ENCODE measurements around the gene NINJ2.
"Not testable (repeated sequence)": the region's sequence is repeated elsewhere in the genome, so short reads cannot be mapped to it uniquely, and the experiment has no call there.

Gene NINJ2

DNA sequence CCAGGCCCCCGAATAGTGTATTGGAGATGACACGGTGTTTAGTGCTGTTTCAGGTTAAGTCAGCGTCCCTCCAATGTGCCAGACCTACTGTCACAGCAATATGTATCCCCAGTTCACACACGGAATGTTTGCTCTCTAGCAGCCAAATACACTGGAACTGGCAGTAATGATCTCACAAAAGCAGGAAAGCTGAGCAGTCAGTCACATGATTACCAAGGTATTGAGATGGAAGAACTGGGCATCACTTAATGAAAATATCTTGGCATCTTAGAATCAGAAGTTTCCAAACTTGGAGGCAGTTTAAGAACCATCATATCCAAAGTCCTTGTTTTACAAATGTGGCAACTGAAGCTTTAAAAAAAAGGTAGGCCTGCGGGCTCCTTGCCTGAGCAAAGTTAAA lies 23.3 kb downstream of the NINJ2 start:
- no peak for DNase-seq

GRCh38 chr12:639566-639965 lies 23.7 kb downstream of the NINJ2 start:
- DNase-seq, result no peak

- DNase-seq, result no peak
Observed at GRCh38 chr12:638953-639557, 24.2 kb downstream of the NINJ2 start.

DNA sequence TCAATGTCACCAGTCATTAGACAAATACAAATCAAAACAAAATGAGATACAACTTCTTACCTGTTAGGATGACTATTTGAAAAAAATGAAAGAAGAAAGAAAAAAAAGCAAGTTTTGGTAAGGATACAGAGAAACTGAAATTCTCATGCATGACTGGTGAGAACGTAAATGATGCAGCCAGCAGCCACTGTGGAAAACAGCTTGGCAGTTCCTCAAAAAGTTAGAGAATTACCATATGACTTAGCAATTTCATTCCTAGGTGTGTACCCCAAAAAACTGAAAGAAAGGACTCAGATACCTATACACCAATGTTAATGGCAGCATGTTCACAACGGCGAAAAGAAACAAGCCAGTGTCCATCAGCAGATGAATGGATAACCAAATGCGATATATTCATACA lies 26.6 kb downstream of the NINJ2 start:
- no peak for DNase-seq

- DNase-seq, result no peak
Observed at GRCh38 chr12:633731-634130, 29.5 kb downstream of the NINJ2 start.

DNA sequence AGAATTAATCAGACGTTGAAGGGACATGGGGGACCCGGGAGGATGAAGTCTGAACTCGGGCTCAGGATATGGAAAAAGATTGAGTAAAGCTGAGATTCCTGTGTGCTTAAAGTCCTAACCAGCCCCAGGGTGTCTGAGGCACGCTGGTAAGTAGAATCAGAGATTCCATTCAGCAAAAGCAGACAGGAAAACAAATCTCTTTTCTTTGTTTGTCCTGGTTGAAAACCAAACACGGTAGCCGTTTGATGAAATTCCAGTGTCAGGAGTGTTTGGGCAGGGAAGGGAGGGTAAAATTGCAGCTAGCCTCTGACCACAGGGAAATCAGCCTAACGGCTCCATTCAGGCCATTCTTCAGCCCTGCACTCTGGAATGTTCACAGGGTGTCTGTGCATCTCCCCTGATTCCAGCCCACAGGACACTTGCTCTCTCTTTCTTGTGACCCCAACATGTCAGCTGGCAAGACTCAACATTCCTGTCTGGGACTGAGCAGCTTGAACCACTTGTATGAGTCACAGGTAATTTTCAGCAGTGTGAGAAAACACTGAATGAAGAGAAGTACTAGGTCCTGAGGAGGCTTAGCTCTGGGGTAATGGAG lies 31.0 kb downstream of the NINJ2 start:
- no peak for DNase-seq

DNA sequence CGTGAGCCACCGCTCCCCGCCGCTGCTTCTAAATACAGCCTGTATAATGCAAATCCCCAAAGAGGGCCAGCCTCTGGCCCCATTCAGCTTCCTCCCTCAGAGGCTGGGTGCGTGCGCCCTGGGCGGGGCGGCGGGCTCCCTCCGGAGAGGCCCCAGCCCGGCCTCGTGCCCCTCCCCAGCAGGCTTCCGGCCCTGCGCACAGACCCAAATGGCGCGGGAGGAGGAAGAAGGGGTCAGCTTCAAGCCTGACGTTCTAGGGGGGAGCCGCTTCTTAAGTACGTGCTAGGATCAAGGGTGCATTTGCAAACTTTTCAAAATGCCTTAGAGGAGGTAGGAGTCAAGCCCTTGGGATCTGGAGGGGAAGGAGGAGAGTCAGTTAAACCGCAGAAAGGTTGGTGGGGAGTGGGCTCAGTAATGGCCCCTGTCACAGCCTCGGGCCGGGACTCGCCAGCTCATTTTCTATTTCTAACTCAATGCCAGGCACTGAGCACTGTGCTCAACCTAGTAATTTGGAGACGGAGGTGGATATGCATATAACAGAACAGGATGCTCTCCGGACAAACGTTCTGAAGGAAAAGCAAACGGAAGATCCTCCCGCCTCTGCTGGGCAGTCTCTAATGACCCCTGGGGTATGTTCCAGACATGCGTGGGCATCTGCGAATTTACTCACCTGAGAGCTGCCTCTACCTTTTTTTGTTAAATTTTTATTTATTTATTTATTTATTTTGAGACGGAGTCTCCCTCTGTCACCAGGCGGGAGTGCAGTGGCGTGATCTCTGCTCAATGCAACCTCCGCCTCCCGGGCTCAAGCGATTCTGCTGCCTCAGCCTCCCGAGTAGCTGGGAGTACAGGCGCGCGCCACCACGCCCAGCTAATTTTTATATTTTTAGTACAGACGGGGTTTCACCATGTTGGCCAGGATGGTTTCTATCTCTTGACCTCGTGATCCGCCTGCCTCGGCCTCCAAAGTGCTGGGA lies 32.3 kb downstream of the NINJ2 start:
- DNase-seq, result no peak

GRCh38 chr12:628742-629078 lies 34.5 kb downstream of the NINJ2 start:
- not testable (repeated sequence) for DNase-seq

DNA sequence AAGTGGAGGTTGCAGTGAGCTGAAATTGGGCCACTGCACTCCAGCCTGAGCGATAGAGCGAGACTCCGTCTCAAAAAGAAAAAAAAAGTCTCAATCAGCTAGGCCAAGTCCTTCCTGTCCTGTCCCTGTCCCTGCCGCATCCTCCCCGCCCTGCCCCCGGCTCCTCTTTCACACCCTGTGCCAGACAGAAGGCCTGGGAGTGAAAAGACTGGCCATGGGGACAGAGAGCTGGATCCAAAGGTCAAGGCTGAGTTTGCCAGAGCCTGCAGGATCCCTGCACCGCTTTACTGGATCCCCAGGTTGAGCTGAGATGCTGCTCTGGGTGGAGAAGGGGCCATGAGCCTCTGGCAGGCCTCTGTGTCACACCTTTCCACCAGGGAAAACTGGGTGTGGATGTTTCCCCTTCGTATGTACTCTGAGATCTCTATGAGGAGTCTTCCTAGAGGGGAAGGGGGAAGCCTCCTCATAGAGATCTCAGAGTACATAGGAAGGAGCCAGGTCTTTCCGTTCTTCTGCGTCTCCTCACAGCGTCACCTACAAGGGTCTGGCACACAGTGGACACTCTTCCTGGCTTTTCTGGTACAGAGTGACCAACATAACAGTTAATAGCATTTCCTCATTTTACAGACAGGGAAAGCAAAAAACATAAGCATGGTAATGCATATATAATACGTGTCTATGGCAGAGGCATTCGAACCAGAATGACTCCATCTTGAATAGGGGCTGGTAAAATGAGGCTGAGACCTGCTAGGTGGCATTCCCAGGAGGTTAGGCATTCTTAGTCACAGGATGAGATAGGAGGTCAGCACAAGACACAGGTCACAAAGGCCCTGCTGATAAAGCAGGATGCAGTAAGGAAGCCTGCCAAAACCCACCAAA lies 35.1 kb downstream of the NINJ2 start:
- no peak for DNase-seq

DNA sequence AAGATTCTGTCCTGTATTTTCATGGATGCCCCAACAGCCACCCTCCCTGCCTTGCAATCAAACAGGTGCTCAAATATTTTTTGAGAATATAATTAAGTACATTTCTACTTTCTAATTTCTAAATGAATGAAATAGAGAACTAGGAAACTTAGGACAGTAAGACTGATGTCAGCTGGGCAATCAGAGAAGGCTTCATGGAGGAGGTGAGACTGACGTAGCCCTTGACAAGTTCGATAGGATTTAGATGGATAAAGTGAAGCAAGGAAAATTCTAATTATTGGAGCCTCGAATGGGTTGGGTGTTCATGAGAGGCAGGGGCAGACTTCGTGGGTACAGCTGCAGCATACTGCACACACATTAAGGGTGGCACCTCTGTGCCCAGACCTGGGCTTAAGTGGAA lies 36.0 kb downstream of the NINJ2 start:
- no peak for DNase-seq

- DNase-seq, result no peak
Observed at GRCh38 chr12:625998-626397, 37.2 kb downstream of the NINJ2 start.

DNA sequence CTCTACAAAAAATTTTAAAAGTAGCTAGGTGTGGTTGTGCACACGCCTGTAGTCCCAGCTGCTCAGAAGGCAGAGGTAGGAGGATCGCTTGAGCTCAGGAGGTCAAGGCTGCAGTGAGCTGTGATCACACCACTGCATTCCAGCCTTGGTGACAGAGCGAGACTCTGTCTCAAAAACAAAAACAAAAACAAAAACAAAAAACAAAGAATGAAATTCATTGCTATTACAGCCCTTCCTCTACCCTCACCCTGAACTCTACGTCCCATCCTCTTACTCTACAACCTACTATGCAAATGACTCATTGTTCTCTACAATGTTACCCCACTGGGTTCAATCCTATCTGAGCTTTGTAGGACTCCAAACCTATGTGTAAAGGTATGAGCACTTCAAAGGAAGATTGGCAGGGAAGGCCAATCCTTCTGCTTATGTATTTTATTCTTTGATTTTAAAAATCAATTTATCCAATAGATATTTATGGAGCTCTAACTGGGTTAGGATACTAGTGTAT lies 39.3 kb downstream of the NINJ2 start:
- DNase-seq, result no peak

- no peak for DNase-seq
Observed at GRCh38 chr12:623172-623864, 39.9 kb downstream of the NINJ2 start.

DNA sequence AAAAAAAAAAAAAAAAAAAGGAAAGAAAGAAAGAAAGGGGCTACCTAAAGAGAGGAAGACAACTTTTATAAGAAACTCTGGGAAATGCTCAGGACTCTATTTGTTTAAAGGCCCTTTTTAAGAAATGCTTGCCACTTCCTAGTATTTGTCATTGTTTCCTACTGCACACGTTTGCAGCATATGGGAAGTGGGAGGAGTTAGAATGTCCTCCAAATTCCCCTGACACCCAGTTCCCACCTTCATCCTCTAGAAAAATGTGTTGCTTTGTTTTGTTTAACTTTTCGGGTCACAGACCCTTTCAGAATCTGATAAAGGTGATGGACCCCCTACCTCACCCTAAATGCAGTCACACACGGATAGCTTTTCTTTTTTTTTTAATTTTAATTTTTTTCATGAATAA lies 40.8 kb downstream of the NINJ2 start:
- no peak for DNase-seq

DNA sequence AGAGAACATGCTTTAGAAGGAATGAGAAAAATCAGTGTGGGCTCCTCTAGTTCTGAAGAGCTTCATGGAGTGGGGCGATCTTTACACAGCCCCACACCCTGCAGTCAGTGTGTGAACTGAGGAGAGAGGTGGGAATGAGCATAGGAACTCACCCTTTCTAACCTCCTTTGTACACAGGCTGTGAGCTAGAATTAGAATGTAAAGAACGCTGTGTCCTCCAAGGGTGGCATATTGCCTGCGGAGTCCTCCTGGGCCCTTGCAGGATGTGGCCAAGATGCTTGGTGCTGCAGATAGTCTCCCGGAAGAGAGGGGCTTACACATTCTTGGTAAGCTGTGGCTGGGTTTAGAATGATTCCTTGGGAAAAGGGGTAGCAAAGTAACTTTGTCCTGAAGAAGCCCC lies 43.9 kb downstream of the NINJ2 start:
- no peak for DNase-seq

DNA sequence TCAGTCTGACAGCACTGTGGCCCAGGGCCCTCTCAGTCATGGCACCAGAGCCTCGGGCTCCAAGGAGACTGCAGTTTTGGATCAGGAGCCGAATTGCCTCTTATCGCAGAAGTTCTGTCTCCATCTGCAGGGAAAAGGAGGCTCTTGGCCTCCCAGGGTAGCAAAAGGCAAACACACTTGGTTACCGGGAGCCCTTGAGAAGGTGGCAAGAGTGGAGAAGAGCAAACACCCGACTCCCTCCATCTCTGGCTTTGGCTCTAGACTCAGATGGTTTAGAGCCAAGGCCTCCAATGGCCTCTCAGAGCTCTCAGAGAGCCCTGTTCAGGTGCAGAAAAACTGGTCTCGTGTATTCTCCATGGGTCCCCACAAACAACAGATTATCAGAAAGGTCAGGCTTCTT lies 44.6 kb downstream of the NINJ2 start:
- no peak for DNase-seq

GRCh38 chr12:617304-617915 lies 45.8 kb downstream of the NINJ2 start:
- DNase-seq, result no peak

GRCh38 chr12:615620-616019 lies 47.6 kb downstream of the NINJ2 start:
- DNase-seq, result no peak

DNA sequence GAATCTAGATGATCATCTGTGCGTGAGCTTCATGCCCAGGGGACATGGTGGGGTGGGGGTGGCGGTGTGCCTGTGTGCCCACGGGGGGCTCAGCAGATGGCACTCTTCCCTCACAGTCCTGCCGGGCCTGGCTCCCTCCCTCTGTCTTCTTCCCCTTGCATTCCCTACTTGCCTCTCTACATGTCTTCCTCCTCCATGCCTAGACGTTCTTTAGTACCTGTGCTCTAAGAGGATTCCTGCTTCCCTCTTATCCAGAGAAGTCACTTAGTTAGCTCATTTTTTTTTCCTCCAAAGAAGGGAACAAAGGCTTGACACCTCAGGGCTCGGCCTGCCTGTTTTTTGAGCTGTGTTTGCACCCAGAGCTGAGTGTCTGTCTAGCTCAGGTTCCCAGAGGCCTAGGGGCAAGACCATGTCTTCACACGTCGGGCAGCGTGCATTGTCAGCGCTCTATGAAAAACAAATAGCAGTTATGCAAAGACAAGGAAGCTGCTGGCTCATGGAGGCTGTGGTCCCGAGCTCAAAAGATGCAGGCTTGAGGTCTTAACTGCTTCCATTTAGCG lies 48.8 kb downstream of the NINJ2 start:
- DNase-seq, result no peak

DNA sequence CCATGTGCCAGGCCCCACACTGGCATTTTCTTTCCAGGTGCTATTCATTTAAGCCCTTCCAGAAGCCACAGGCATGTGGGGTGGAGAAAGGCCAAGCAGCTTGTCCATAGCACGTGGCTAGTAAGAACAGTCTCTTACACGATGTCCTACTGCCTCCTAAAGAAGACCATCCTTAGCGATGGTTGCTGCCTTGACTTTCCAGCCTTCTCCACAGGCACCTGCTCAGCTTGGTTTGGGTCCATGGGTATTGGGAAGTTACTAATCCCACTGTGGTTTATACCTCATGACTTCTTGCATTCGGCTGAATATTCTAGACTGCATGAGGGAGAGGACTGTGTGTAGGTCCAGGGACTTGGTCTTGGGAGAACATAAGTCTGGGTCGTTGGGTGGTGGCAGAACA lies 49.2 kb downstream of the NINJ2 start:
- no peak for DNase-seq

DNA sequence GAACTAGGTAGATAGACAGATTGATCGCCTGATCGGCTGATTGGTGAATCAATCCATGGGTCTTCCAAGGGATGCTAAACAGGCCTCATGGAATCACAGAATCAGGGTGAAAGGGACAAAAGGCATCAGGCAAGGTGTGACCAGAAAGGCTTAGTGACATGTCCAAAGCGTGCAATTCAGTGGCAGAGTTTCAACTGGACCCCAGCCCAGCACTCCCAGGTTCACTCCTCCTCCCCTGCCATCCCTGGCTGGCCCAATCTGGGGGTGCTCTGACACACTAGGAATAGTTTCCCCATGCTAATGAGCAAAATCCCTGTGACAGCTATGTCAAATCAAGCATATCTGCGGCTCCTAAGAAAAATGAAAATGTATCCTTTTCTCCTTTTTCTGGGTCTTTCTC lies 50.4 kb downstream of the NINJ2 start:
- no peak for DNase-seq

GRCh38 chr12:612293-612692 lies 51.0 kb downstream of the NINJ2 start:
- no peak for DNase-seq
